ENCODE results near the gene LILRA5.
"Not testable (repeated sequence)": the region's sequence is repeated elsewhere in the genome, so short reads cannot be mapped to it uniquely, and the experiment has no call there.

- TF ChIP-seq, protein P1, sequence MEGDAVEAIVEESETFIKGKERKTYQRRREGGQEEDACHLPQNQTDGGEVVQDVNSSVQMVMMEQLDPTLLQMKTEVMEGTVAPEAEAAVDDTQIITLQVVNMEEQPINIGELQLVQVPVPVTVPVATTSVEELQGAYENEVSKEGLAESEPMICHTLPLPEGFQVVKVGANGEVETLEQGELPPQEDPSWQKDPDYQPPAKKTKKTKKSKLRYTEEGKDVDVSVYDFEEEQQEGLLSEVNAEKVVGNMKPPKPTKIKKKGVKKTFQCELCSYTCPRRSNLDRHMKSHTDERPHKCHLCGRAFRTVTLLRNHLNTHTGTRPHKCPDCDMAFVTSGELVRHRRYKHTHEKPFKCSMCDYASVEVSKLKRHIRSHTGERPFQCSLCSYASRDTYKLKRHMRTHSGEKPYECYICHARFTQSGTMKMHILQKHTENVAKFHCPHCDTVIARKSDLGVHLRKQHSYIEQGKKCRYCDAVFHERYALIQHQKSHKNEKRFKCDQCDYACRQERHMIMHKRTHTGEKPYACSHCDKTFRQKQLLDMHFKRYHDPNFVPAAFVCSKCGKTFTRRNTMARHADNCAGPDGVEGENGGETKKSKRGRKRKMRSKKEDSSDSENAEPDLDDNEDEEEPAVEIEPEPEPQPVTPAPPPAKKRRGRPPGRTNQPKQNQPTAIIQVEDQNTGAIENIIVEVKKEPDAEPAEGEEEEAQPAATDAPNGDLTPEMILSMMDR (conservative IDR thresholded peaks at IDR 0.05; ENCODE audit: low read depth, low read length): not testable (repeated sequence)
- not testable (repeated sequence) for TF ChIP-seq EZH2 (IDR thresholded peaks at IDR 0.05; ENCODE audit: low read length, unreplicated experiment); EZH2phosphoT487 (IDR thresholded peaks at IDR 0.05; ENCODE audit: borderline replicate concordance, low read length)
These were observed 46.3 kb upstream of the LILRA5 start for GRCh38 chr19:54359149-54359820.
